ENCODE data around the gene ATG5.
"Not testable (repeated sequence)": the region's sequence is repeated elsewhere in the genome, so short reads cannot be mapped to it uniquely, and the experiment has no call there.

Gene ATG5

GRCh38 chr6:106259748-106260147, 65.8 kb downstream of the ATG5 start:
- not testable (repeated sequence) for H3K4me1 Mint-ChIP-seq (ENCODE audit: low read depth); H3K4me3 Mint-ChIP-seq; H3K27me3 Mint-ChIP-seq (ENCODE audit: low read depth); H3K27ac Mint-ChIP-seq; H3K9me3 Mint-ChIP-seq; DNase-seq (ENCODE audit: low spot score)
- peaks cover 24% of the 10 kb centered on the region for H3K36me3 Mint-ChIP-seq (ENCODE audit: low read depth)

GRCh38 chr6:106258726-106259125, 66.8 kb downstream of the ATG5 start:
- Mint-ChIP-seq H3K27ac (no peak overlapping the region), H3K27me3 (ENCODE audit: low read depth) (no peaks in the 10 kb centered on the region), H3K9me3 (no peaks in the 10 kb centered on the region), H3K4me1 (ENCODE audit: low read depth) (no peaks in the 10 kb centered on the region), H3K36me3 (ENCODE audit: low read depth) (peaks cover 17% of the 10 kb centered on the region), H3K4me3 (no peak overlapping the region)
- no peak for DNase-seq (ENCODE audit: low spot score)

GRCh38 chr6:106257195-106257594, 68.4 kb downstream of the ATG5 start:
- DNase-seq (ENCODE audit: low spot score) = no peak
- Mint-ChIP-seq H3K4me3 (no peak overlapping the region), H3K36me3 (ENCODE audit: low read depth) (peaks cover 15% of the 10 kb centered on the region), H3K4me1 (ENCODE audit: low read depth) (no peaks in the 10 kb centered on the region), H3K9me3 (no peaks in the 10 kb centered on the region), H3K27me3 (ENCODE audit: low read depth) (no peaks in the 10 kb centered on the region), H3K27ac (no peak overlapping the region)

GRCh38 chr6:106256201-106256968, 69.2 kb downstream of the ATG5 start:
- no peaks in the 10 kb centered on the region for H3K4me1 Mint-ChIP-seq (ENCODE audit: low read depth)
- no peaks in the 10 kb centered on the region for H3K27me3 Mint-ChIP-seq (ENCODE audit: low read depth)
- no peak overlapping the region for H3K27ac Mint-ChIP-seq
- no peaks in the 10 kb centered on the region for H3K9me3 Mint-ChIP-seq
- H3K4me3 Mint-ChIP-seq = no peak overlapping the region
- DNase-seq (ENCODE audit: low spot score) = no peak
- peaks cover 13% of the 10 kb centered on the region for H3K36me3 Mint-ChIP-seq (ENCODE audit: low read depth)

- DNase-seq (ENCODE audit: low spot score) = no peak
- Mint-ChIP-seq H3K36me3 (ENCODE audit: low read depth) (peaks cover 11% of the 10 kb centered on the region), H3K27ac (no peak overlapping the region), H3K9me3 (no peaks in the 10 kb centered on the region), H3K27me3 (ENCODE audit: low read depth) (no peaks in the 10 kb centered on the region), H3K4me1 (ENCODE audit: low read depth) (peaks cover 8% of the 10 kb centered on the region), H3K4me3 (no peak overlapping the region)
Observed at GRCh38 chr6:106255306-106255705, 70.3 kb downstream of the ATG5 start.

GRCh38 chr6:106254636-106255035, 70.9 kb downstream of the ATG5 start:
- Mint-ChIP-seq H3K27me3 (ENCODE audit: low read depth) (no peaks in the 10 kb centered on the region), H3K36me3 (ENCODE audit: low read depth) (peaks cover 7% of the 10 kb centered on the region), H3K9me3 (no peaks in the 10 kb centered on the region), H3K4me3 (no peak overlapping the region), H3K4me1 (ENCODE audit: low read depth) (peaks cover 14% of the 10 kb centered on the region), H3K27ac (no peak overlapping the region)
- no peak for DNase-seq (ENCODE audit: low spot score)

GRCh38 chr6:106253731-106254130, 71.8 kb downstream of the ATG5 start:
- H3K4me3 Mint-ChIP-seq = no peak overlapping the region
- peaks cover 14% of the 10 kb centered on the region for H3K4me1 Mint-ChIP-seq (ENCODE audit: low read depth)
- no peak overlapping the region for H3K27ac Mint-ChIP-seq
- DNase-seq (ENCODE audit: low spot score) = no peak
- peaks cover 3% of the 10 kb centered on the region for H3K36me3 Mint-ChIP-seq (ENCODE audit: low read depth)
- H3K27me3 Mint-ChIP-seq (ENCODE audit: low read depth) = no peaks in the 10 kb centered on the region
- no peaks in the 10 kb centered on the region for H3K9me3 Mint-ChIP-seq

- H3K27me3 Mint-ChIP-seq (ENCODE audit: low read depth) = no peaks in the 10 kb centered on the region
- H3K9me3 Mint-ChIP-seq = no peaks in the 10 kb centered on the region
- no peak overlapping the region for H3K4me3 Mint-ChIP-seq
- no peak overlapping the region for H3K27ac Mint-ChIP-seq
- DNase-seq (ENCODE audit: low spot score) = no peak
- peaks cover 14% of the 10 kb centered on the region for H3K4me1 Mint-ChIP-seq (ENCODE audit: low read depth)
- H3K36me3 Mint-ChIP-seq (ENCODE audit: low read depth) = peaks cover 3% of the 10 kb centered on the region
Observed at GRCh38 chr6:106253172-106253571, 72.4 kb downstream of the ATG5 start.

- Mint-ChIP-seq H3K27ac (no peak overlapping the region), H3K9me3 (no peaks in the 10 kb centered on the region), H3K36me3 (ENCODE audit: low read depth) (peaks cover 5% of the 10 kb centered on the region), H3K4me3 (no peak overlapping the region), H3K27me3 (ENCODE audit: low read depth) (no peaks in the 10 kb centered on the region), H3K4me1 (ENCODE audit: low read depth) (peaks cover 14% of the 10 kb centered on the region)
- DNase-seq (ENCODE audit: low spot score) = no peak
Observed at GRCh38 chr6:106252687-106253086, 72.9 kb downstream of the ATG5 start.

GRCh38 chr6:106251531-106252255, 73.9 kb downstream of the ATG5 start:
- peaks cover 11% of the 10 kb centered on the region for H3K36me3 Mint-ChIP-seq (ENCODE audit: low read depth)
- H3K4me1 Mint-ChIP-seq (ENCODE audit: low read depth) = peaks cover 14% of the 10 kb centered on the region
- not testable (repeated sequence) for H3K27me3 Mint-ChIP-seq (ENCODE audit: low read depth); H3K9me3 Mint-ChIP-seq; DNase-seq (ENCODE audit: low spot score); H3K27ac Mint-ChIP-seq; H3K4me3 Mint-ChIP-seq

GRCh38 chr6:106250953-106251352, 74.6 kb downstream of the ATG5 start:
- Mint-ChIP-seq H3K36me3 (ENCODE audit: low read depth) (peaks cover 14% of the 10 kb centered on the region), H3K4me3 (no peak overlapping the region), H3K4me1 (ENCODE audit: low read depth) (peaks cover 14% of the 10 kb centered on the region), H3K27me3 (ENCODE audit: low read depth) (no peaks in the 10 kb centered on the region), H3K27ac (no peak overlapping the region), H3K9me3 (no peaks in the 10 kb centered on the region)
- DNase-seq (ENCODE audit: low spot score) = no peak

GRCh38 chr6:106249658-106250057, 75.9 kb downstream of the ATG5 start:
- peaks cover 19% of the 10 kb centered on the region for H3K36me3 Mint-ChIP-seq (ENCODE audit: low read depth)
- DNase-seq (ENCODE audit: low spot score) = no peak
- H3K27ac Mint-ChIP-seq = no peak overlapping the region
- no peaks in the 10 kb centered on the region for H3K27me3 Mint-ChIP-seq (ENCODE audit: low read depth)
- no peaks in the 10 kb centered on the region for H3K9me3 Mint-ChIP-seq
- peaks cover 16% of the 10 kb centered on the region for H3K4me1 Mint-ChIP-seq (ENCODE audit: low read depth)
- H3K4me3 Mint-ChIP-seq = no peak overlapping the region

GRCh38 chr6:106247733-106248132, 77.8 kb downstream of the ATG5 start:
- Mint-ChIP-seq H3K27ac (no peak overlapping the region), H3K36me3 (ENCODE audit: low read depth) (peaks cover 29% of the 10 kb centered on the region), H3K9me3 (no peaks in the 10 kb centered on the region), H3K27me3 (ENCODE audit: low read depth) (no peaks in the 10 kb centered on the region), H3K4me3 (no peak overlapping the region), H3K4me1 (ENCODE audit: low read depth) (peaks cover 16% of the 10 kb centered on the region)
- no peak for DNase-seq (ENCODE audit: low spot score)

- H3K4me1 Mint-ChIP-seq (ENCODE audit: low read depth) = peaks cover 16% of the 10 kb centered on the region
- H3K27ac Mint-ChIP-seq = no peak overlapping the region
- H3K36me3 Mint-ChIP-seq (ENCODE audit: low read depth) = peaks cover 31% of the 10 kb centered on the region
- H3K9me3 Mint-ChIP-seq = no peaks in the 10 kb centered on the region
- H3K27me3 Mint-ChIP-seq (ENCODE audit: low read depth) = no peaks in the 10 kb centered on the region
- no peak for DNase-seq (ENCODE audit: low spot score)
- H3K4me3 Mint-ChIP-seq = no peak overlapping the region
Observed at GRCh38 chr6:106247293-106247692, 78.3 kb downstream of the ATG5 start.

Data from T-helper 2 cell treated with Interferon-gamma antibody and Interleukin-4, amounts not matched to agents 5 μg/mL and 100 μg/mL, for 36 hours (primary cell).